HG02943 (cell line): ENCODE data around the gene OSCP1.

ENCODE experiments used
- ATAC-seq: cut with Tn5 transposase; IDR thresholded peaks from one replicate; pipeline ENCODE4 v1.9.1; 2021; ENCODE audit warnings: mild to moderate bottlenecking, low read depth, moderate library complexity; ENCODE audit not compliant: unreplicated experiment

The OSCP1 gene

DNA sequence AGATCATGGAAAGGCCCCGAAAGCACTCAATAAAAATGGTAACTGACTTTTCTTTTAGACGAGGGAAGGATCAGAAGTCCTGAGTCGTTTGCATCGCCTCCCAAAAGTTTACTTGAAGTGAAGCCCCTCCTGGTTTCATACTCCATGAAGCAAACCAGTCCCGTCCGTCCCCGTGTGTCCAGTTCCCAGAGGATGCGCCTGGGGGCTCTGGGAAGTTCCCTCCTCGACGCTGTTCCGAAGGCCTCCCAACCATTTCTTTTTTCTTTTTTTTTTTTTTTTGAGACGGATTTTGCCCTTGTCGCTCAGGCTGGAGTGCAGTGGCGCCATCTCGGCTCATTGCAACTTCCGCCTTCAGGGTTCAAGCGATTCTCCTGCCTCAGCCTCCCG lies 661 bp upstream of the OSCP1 start:
- ATAC-seq, result no peak

GRCh38 chr1:36448530-36449056 lies 1.7 kb downstream of the OSCP1 start:
- no peak for ATAC-seq

DNA sequence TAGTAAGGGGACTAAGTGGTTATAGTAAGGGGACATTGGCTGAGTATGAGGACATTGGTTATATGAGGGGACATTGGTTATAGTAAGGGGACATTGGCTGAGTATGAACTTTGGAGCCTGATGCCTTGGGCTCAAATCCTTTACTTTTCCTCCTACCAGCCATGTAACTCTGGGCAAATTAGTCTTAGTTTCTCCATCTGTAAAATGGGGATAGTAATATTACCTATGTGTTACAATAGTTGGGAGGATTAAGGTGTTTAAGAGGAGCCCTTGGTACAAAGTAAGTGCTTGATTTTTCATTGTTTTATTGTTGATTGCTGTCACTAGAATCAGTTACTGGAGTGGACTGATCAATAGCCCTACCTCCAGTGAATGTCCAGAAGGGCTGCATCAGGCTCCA lies 2.8 kb downstream of the OSCP1 start:
- ATAC-seq, result no peak

DNA sequence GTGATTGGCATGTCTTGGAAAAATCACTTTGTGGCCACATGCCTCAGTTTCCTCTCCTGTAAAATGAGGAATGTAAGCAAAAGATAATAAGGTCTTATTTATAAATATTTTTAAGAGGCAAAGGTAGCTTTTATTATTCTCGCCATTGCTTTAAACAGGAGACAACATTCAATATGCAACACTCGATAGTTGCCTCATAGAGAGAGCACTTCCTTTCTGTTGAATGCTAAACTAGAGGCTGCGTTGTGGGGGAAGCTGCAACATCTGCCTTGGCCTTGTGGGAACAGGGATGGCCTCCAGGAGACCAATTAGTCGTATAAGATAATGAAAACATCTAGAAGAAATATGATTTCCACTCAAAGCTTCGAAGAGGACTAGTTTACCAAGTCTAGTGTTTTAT lies 3.5 kb downstream of the OSCP1 start:
- no peak for ATAC-seq

DNA sequence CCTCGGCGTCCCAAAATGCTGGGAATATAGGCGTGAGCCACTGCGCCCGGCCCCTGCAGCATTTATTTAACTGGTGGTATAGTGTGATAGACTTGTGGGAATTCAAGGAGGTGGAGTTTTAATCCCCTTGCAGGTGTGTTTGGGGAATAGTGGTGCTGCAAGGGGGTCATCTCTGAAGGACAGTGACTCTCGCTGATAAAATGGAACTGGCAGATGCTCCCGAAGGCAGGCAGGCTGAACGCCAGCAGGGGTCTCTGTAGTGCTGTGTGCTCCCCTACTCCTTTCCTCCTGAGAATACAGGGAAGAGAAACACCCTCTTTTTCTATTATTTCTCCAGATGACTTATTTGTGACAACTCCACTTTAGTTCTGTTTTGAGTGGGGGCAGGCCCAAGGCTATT lies 4.0 kb downstream of the OSCP1 start:
- no peak for ATAC-seq

- ATAC-seq, result no peak
Measured at GRCh38 chr1:36443297-36443696, 7.0 kb downstream of the OSCP1 start.

- no peak for ATAC-seq
Measured at GRCh38 chr1:36442337-36442736, 7.9 kb downstream of the OSCP1 start.

GRCh38 chr1:36440646-36441045 lies 9.6 kb downstream of the OSCP1 start:
- no peak for ATAC-seq

DNA sequence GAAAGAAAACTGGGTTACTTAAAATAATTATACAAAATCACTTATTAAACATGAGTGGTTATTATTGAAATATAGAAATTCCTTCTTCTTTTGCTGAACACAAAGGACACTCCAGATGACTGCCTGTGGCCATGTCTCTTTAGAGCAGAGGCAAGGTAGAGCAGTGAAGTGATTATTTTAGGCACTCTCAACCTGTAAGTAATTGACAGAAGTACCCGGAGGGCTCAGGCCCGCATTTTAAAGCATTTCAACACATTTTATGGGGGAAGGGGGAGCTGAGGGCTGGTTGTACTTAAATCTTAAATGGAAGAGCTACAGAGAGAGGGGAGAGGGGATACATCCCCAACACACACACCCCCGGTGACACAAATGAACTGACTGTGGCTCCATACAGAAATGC lies 10.2 kb downstream of the OSCP1 start:
- no peak for ATAC-seq

GRCh38 chr1:36438715-36439114 lies 11.5 kb downstream of the OSCP1 start:
- ATAC-seq, result no peak

DNA sequence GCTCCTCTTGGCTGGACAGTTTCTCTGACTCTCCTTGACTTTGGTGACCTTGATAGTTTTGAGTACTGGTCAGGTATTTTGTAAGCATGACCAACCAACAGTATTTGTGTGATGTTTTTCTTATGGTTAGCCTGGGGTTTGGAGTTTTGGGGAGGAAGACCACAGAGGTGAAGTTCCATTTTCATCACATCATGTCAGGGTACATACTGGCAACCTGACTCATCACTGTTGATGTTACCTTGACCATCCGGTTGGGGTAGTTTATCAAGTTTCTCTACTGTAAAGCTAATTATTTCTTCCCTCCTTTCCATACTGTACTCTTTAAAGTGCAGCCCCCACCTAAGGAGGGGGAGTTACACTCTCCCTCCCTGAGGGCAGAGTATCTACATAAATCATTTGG lies 13.4 kb downstream of the OSCP1 start:
- ATAC-seq, result no peak

- no peak for ATAC-seq
Measured at GRCh38 chr1:36433102-36433501, 17.1 kb downstream of the OSCP1 start.

GRCh38 chr1:36432616-36433015 lies 17.6 kb downstream of the OSCP1 start:
- no peak for ATAC-seq

GRCh38 chr1:36425791-36426190 lies 24.5 kb downstream of the OSCP1 start:
- ATAC-seq, result no peak

DNA sequence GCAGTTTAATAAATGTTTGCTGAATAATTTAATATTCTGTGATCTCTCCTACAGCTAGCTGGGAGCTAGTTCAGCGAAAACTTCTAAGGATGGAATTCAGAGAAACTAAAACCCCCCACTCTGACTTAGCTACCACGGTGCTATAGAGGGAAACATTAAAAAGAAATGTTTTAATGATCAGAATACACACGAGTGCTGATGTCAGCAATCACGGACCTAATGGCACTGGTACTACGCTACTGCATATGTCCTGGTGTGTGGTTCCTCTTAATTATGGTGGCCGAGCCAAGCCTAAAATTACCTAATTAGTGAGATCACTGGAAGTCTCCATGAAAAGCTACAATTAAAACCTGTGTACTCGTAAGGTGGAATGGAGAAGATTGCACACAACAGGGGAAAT lies 28.6 kb downstream of the OSCP1 start:
- ATAC-seq, result no peak

DNA sequence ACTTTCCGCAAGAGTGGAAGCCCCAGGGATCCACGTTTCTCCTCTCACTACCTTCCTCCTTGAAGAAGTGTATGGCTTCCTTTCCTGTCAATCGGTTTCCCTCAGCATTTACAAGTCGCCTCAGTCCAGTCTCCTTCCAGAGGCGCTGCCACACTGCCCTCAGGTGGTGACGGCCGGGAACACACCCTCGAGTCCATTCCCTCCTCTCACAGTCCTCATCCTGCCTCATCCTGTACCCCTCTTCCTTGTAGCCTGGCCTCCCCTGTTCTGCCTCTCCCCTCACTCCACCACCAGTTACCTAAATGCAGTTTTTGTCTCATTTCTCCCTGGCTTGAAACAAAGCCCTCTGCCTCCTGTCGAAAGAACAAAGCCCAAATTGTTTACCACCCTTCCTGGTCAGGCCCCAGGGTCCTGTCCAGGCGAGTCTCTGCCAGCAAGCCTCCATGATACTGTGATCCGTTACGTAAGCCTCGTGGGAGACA lies 29.4 kb downstream of the OSCP1 start:
- no peak for ATAC-seq

DNA sequence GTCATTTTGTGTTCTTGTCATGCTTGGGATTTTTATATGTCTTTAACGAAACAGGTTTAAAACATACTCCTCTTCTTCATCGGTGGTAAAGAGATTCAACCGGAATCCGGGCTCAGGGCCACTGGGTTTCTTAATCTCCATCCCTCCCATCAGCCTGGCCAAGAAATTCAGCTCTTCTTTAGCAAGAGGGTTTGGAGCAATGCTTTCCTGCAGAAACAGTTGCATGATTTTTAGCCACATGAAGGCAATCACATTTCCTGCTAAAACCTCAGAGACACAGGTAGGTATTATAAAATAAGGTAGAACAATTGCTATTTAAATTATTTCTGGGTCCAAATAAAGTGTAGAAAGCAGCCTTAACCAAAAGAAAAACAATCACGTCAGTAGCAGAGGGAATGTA lies 29.8 kb downstream of the OSCP1 start:
- no peak for ATAC-seq

DNA sequence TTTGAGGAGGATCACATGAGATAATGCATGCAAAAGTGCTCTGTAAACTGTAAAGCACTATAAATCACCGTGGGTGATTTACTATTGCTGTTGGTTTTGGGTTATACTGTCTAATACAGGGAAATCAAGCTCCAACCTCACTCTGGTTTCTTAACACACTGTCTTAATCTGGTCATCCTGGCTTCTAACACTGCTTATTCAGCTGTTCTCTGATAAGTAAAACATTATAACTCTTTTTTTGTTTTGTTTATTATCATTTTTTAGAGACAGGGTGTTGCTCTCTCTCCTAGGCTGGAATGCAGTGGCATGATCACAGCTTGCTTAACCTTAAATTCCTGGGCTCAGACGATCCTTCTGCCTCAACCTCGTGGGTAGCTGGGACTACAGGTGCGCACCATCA lies 30.7 kb downstream of the OSCP1 start:
- no peak for ATAC-seq

DNA sequence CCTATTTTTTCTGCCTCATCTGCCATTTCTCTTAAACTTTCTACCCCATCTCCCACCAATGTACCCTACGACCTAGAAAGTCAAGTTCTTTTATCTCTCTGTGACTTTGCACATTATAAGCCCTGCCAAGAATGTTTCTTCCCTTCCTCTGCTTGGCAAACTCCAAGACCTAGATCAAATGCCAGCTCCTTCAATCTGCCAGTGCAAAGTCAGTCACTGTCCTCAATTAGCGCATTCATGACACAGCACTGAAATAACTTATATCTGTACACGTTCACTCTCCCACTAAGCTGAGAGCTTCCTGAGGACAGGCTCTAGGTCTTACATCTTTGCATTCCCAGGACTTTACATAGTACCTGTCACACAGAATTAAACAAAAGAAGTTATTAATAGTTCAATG lies 31.1 kb downstream of the OSCP1 start:
- ATAC-seq, result no peak

- ATAC-seq, result no peak
Measured at GRCh38 chr1:36417931-36418330, 32.3 kb downstream of the OSCP1 start.

DNA sequence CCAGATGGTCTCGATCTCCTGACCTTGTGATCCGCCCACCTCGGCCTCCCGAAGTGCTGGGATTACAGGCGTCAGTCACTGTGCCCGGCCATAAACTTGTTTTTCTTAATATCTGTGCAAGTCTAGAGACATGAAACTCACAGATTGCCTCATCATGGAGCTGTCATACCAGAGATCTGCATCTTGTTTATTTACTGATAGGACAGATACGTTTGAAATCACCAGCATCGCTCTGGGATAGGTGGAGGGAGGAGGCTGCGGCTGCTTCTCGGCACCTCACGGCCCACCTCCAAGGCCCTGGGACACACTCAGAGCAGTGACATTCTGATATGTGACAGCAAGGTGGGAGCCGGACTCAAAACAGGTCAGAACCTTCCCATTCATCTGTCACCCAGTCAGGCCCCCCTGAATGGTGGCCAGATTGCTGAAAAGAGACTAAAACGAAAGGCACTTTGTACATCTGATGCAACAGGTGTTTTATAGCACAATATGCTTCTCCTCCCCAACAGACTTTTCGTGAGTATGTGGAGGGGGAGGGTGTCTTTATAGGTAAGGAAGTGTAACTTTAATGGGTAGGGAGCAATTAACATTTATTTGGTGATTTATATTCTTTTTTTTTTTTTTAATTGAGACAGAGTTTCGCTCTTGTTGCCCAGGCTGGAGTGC lies 34.5 kb downstream of the OSCP1 start:
- no peak for ATAC-seq

GRCh38 chr1:36414384-36414783 lies 35.9 kb downstream of the OSCP1 start:
- ATAC-seq, result no peak
